Colonic mucosa (tissue), 4 donors: ENCODE data around the gene WDR7. TPM values are rescaled to one million over a fixed set of nuclear protein-coding genes. Genes with fewer than 3 reads are reported as not detected.

ENCODE experiments used
- DNase-seq: peaks from one replicate; pipeline ENCODE4 v3.0.0-alpha.2; 2020
- H3K27ac ChIP-seq: fragments of 200-600 bp; one replicate; pipeline ENCODE4 v1.8.0; 2021
- H3K27me3 ChIP-seq: fragments of 200-600 bp; one replicate; pipeline ENCODE4 v1.8.0; 2021
- H3K36me3 ChIP-seq: fragments of 200-600 bp; one replicate; pipeline ENCODE4 v1.8.0; 2021
- H3K4me1 ChIP-seq: fragments of 200-600 bp; one replicate; pipeline ENCODE4 v1.8.0; 2021; ENCODE audit warnings: mild to moderate bottlenecking
- H3K4me3 ChIP-seq: fragments of 200-600 bp; one replicate; pipeline ENCODE4 v1.8.0; 2021
- H3K9ac ChIP-seq, 2 donors: one replicate each; pipeline ENCODE4 v1.7.0; 2013; ENCODE audit warnings: control low read depth in 2 of 2, low read depth in 2 of 2, low read length in 2 of 2
- H3K9me3 ChIP-seq: fragments of 200-600 bp; one replicate; pipeline ENCODE4 v1.8.0; 2021
- intact Hi-C: fragments of 100-400 bp; cut with DNase I; formaldehyde crosslinking; loops from one replicate; pipeline ENCODE4 v1.14.1; 2022
- total RNA-seq, 2 donors: library from RNA; stranded (reverse); fragmentation: NEBNext Ultra II Directional in 1 of 2; extraction: Animal tissue kit (Norgen Biotek cat#: 25700) in 1 of 2; gene quantifications; one replicate each; pipeline ENCODE4 v1.2.1, GENCODE V29; 2021
- TF ChIP-seq, protein P1 (sequence below): fragments of 200-600 bp; IDR thresholded peaks from one replicate; pipeline ENCODE4 v1.8.0; 2022; ENCODE audit warnings: antibody characterized with exemption, mild to moderate bottlenecking
- donor health status: healthy.
- donor health status: DM: no; HTN: no; CAD: no.
- donor health status: DM: no; HTN: no; CAD: no.

WDR7 gene
- total RNA-seq, 2 donors from 2014 or later = 16.8 to 21.2 TPM

DNA sequence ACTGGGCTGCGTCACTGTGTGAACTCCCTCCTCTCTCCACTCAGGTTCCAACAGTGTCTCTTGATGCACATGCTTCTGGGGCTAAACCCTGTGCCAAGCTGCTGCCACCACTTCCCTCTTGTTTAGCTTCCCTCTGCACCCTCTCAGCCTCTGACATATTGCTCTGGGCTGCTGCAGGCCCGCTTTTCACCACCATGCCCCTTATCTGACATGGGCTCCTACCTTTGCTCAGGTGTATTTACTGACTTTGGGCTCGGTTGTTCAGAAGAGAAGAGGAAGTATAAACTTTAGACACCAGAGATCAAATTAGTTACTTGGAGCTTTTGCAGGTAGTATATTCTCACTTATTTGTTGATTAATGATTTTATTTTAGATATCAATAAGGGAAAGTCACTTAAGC is 77.6 kb downstream of the WDR7 start:
- H3K4me1 ChIP-seq = no peaks in the 10 kb centered on the region
- no peaks in the 10 kb centered on the region for H3K9me3 ChIP-seq
- H3K27me3 ChIP-seq = no peaks in the 10 kb centered on the region
- no peaks in the 10 kb centered on the region for H3K36me3 ChIP-seq
- no peak overlapping the region for H3K9ac ChIP-seq
- no peak overlapping the region for H3K27ac ChIP-seq
- no peak overlapping the region for H3K4me3 ChIP-seq
- intact Hi-C loops = no loop called here
- TF ChIP-seq, protein P1, sequence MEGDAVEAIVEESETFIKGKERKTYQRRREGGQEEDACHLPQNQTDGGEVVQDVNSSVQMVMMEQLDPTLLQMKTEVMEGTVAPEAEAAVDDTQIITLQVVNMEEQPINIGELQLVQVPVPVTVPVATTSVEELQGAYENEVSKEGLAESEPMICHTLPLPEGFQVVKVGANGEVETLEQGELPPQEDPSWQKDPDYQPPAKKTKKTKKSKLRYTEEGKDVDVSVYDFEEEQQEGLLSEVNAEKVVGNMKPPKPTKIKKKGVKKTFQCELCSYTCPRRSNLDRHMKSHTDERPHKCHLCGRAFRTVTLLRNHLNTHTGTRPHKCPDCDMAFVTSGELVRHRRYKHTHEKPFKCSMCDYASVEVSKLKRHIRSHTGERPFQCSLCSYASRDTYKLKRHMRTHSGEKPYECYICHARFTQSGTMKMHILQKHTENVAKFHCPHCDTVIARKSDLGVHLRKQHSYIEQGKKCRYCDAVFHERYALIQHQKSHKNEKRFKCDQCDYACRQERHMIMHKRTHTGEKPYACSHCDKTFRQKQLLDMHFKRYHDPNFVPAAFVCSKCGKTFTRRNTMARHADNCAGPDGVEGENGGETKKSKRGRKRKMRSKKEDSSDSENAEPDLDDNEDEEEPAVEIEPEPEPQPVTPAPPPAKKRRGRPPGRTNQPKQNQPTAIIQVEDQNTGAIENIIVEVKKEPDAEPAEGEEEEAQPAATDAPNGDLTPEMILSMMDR = no peak
- no peak for DNase-seq

DNA sequence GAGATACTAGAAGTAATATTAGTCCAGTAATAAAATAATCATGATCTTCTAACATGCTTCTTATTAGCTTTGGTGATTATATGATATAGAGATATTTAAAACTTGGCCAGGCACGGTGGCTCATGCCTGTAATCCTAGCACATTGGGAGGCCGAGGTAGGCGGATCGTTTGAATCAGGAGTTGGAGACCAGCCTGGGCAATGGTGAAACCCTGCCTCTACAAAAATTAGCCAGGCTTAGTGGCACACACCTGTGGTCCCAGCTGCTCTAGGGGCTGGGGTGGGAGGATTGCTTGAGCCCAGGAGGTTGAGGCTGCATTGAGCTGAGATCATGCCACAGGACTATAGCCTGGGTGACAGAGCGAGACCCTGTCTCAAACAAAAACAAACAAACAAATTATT is 87.0 kb downstream of the WDR7 start:
- Histone ChIP-seq H3K4me1 (no peaks in the 10 kb centered on the region), H3K9ac (no peak overlapping the region), H3K27ac (no peak overlapping the region), H3K9me3 (no peaks in the 10 kb centered on the region), H3K4me3 (no peak overlapping the region), H3K27me3 (no peaks in the 10 kb centered on the region), H3K36me3 (no peaks in the 10 kb centered on the region)
- DNase-seq = no peak
- TF ChIP-seq, protein P1 = no peak
- intact Hi-C loops = no loop called here

DNA sequence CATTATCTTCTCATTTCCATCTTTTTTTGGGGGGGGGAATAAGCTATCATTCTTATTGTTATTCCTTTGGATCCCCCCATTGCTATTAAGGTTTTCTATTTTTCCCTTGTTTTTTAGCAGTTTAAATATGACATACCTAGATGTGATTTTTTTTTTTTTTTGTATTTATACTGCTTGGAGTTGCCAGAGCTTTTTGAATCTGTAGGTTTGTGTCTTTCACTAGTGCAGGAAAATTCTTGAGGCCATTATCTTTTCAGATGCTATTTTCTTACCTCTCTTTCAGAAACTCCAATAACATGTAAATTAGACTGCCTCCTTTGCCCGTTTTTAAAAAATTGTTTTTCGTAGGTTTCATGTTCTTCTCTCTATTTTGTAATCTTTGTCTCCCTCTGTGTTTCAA is 88.6 kb downstream of the WDR7 start:
- Histone ChIP-seq H3K36me3 (no peaks in the 10 kb centered on the region), H3K27me3 (no peaks in the 10 kb centered on the region), H3K27ac (no peak overlapping the region), H3K4me3 (no peak overlapping the region), H3K4me1 (no peaks in the 10 kb centered on the region), H3K9me3 (no peaks in the 10 kb centered on the region), H3K9ac (no peak overlapping the region)
- TF ChIP-seq, protein P1 = no peak
- intact Hi-C loops = no loop called here
- DNase-seq = no peak

DNA sequence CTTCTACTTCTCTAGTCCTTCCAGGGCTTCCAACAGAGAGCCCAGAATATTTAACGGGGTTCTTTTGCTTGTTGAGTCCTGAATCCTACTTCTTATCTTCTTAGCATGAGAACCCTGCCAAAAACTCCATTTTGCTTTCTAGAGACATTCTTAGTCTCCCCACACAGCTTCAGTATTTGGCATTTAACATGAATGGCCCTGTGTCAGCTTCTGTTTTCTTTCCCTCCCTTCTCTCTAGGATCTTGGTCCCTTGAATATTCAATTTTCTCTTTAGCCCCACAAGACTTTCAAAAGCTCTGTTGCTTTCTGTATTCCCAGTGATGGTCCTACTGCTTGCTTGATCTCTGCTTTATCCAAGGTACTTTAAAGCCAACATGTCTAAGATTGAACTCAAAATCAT is 89.5 kb downstream of the WDR7 start:
- H3K27me3 ChIP-seq = no peaks in the 10 kb centered on the region
- DNase-seq = no peak
- H3K4me1 ChIP-seq = no peaks in the 10 kb centered on the region
- no peak overlapping the region for H3K4me3 ChIP-seq
- intact Hi-C loops = no loop called here
- H3K9me3 ChIP-seq = no peaks in the 10 kb centered on the region
- H3K36me3 ChIP-seq = no peaks in the 10 kb centered on the region
- no peak overlapping the region for H3K27ac ChIP-seq
- H3K9ac ChIP-seq = no peak overlapping the region
- TF ChIP-seq, protein P1 = no peak

DNA sequence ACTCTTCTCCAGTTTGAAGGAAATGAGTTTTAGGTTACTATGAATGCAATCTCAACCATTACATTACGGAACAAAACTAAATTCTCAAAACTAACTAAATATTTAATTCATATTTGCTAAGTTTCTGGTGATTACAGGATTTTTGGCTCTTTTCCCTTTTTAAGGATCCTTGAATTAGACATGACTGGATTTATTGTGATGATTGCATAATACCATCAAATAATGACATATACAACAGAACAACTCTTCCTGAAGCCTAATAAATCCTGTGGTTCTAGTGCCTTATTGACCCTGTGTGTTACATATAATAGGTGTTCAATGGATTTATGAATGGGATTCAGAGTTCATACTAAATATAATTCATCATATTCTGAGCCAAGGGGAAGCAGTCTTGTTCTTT is 90.5 kb downstream of the WDR7 start:
- no peak overlapping the region for H3K9ac ChIP-seq
- no peaks in the 10 kb centered on the region for H3K9me3 ChIP-seq
- intact Hi-C loops = no loop called here
- no peak overlapping the region for H3K4me3 ChIP-seq
- no peaks in the 10 kb centered on the region for H3K27me3 ChIP-seq
- H3K27ac ChIP-seq = no peak overlapping the region
- DNase-seq = no peak
- no peaks in the 10 kb centered on the region for H3K4me1 ChIP-seq
- TF ChIP-seq, protein P1 = no peak
- H3K36me3 ChIP-seq = no peaks in the 10 kb centered on the region

DNA sequence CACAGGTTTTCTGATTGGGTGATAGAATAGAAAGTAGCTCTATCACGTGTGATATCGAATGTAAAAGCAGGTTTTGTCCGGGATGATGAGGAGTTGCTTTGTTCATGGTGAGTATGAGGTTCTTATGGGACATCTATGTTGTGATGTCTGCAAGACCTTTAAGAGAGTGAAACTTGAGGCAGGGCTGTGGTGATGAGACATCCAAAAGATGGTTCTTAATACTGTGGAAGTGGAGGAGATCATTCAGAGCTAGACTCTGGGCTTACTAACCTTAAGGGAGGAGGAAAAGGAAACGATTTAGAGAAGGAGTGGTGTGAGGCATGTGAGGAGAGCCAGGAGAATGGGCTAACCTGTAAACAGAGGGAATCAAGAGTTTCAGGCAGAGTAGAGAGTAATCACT is 92.0 kb downstream of the WDR7 start:
- H3K9me3 ChIP-seq = no peaks in the 10 kb centered on the region
- H3K36me3 ChIP-seq = no peaks in the 10 kb centered on the region
- no peak overlapping the region for H3K27ac ChIP-seq
- DNase-seq = no peak
- no peaks in the 10 kb centered on the region for H3K4me1 ChIP-seq
- TF ChIP-seq, protein P1 = no peak
- H3K4me3 ChIP-seq = no peak overlapping the region
- H3K9ac ChIP-seq = no peak overlapping the region
- intact Hi-C loops = no loop called here
- H3K27me3 ChIP-seq = no peaks in the 10 kb centered on the region
